Neuron (in vitro differentiated cells): Measurements from ENCODE around the gene IER3.
"Not testable (repeated sequence)": the region's sequence is repeated elsewhere in the genome, so short reads cannot be mapped to it uniquely, and the experiment has no call there.

Source experiments
- H2AFZ ChIP-seq: one replicate; pipeline ENCODE4 v1.6.1; 2013; ENCODE audit warnings: low read depth, mild to moderate bottlenecking, inconsistent platforms, low read length, moderate library complexity
- H3K27me3 ChIP-seq: one replicate; pipeline ENCODE4 v1.6.1; 2013; ENCODE audit warnings: low read length; ENCODE audit not compliant: insufficient read depth
- H3K36me3 ChIP-seq: one replicate; pipeline ENCODE4 v1.6.1; 2013; ENCODE audit warnings: low read length; ENCODE audit not compliant: insufficient read depth
- H3K4me1 ChIP-seq: one replicate; pipeline ENCODE4 v1.6.1; 2013; ENCODE audit warnings: low read length; ENCODE audit not compliant: insufficient read depth
- H3K4me3 ChIP-seq: 2 replicates; pipeline ENCODE4 v1.5.1; 2013; ENCODE audit warnings: mild to moderate bottlenecking, low read length, moderate library complexity
- H3K9me3 ChIP-seq: one replicate; pipeline ENCODE4 v1.6.1; 2013; ENCODE audit warnings: low read length

Gene IER3

GRCh38 chr6:30764490-30765043 is 20.2 kb upstream of the IER3 start:
- not testable (repeated sequence) for H3K4me3 ChIP-seq, H3K36me3 ChIP-seq, H3K27me3 ChIP-seq, H3K9me3 ChIP-seq, H2AFZ ChIP-seq
- peaks cover 30% of the 10 kb centered on the region for H3K4me1 ChIP-seq

- Histone ChIP-seq H3K4me3 (no peak overlapping the region), H3K9me3 (no peaks in the 10 kb centered on the region), H3K36me3 (no peaks in the 10 kb centered on the region), H3K4me1 (peaks cover 22% of the 10 kb centered on the region), H3K27me3 (no peaks in the 10 kb centered on the region), H2AFZ (peak overlapping the region; percentile 58)
These were observed 19.5 kb upstream of the IER3 start for GRCh38 chr6:30763618-30764489.

- H3K36me3 ChIP-seq = no peaks in the 10 kb centered on the region
- peaks cover 19% of the 10 kb centered on the region for H3K4me1 ChIP-seq
- no peaks in the 10 kb centered on the region for H3K9me3 ChIP-seq
- H3K27me3 ChIP-seq = no peaks in the 10 kb centered on the region
- H2AFZ ChIP-seq = peak overlapping the region; percentile 58
- no peak overlapping the region for H3K4me3 ChIP-seq
These were observed 18.8 kb upstream of the IER3 start for GRCh38 chr6:30763155-30763617.

GRCh38 chr6:30761791-30762429 is 17.6 kb upstream of the IER3 start:
- Histone ChIP-seq H3K4me1 (peaks cover 19% of the 10 kb centered on the region), H2AFZ (no peak overlapping the region)

GRCh38 chr6:30760549-30760948 is 16.2 kb upstream of the IER3 start:
- no peak overlapping the region for H3K4me3 ChIP-seq
- no peaks in the 10 kb centered on the region for H3K27me3 ChIP-seq
- H2AFZ ChIP-seq = no peak overlapping the region
- H3K4me1 ChIP-seq = peaks cover 19% of the 10 kb centered on the region
- no peaks in the 10 kb centered on the region for H3K9me3 ChIP-seq
- H3K36me3 ChIP-seq = no peaks in the 10 kb centered on the region

More at GRCh38 chr6:30761791-30762429, 17.6 kb upstream of the IER3 start:
- Histone ChIP-seq H3K9me3 (no peaks in the 10 kb centered on the region), H3K27me3 (no peaks in the 10 kb centered on the region), H3K36me3 (no peaks in the 10 kb centered on the region), H3K4me3 (no peak overlapping the region)

GRCh38 chr6:30759575-30760239 is 15.4 kb upstream of the IER3 start:
- H3K27me3 ChIP-seq = no peaks in the 10 kb centered on the region
- no peaks in the 10 kb centered on the region for H3K9me3 ChIP-seq
- no peak overlapping the region for H2AFZ ChIP-seq
- H3K36me3 ChIP-seq = no peaks in the 10 kb centered on the region
- H3K4me3 ChIP-seq = no peak overlapping the region
- H3K4me1 ChIP-seq = peaks cover 15% of the 10 kb centered on the region

GRCh38 chr6:30757261-30757904 is 13.0 kb upstream of the IER3 start:
- Histone ChIP-seq H2AFZ (no peak overlapping the region), H3K4me1 (no peaks in the 10 kb centered on the region), H3K27me3 (no peaks in the 10 kb centered on the region), H3K4me3 (no peak overlapping the region), H3K9me3 (no peaks in the 10 kb centered on the region), H3K36me3 (no peaks in the 10 kb centered on the region)

- not testable (repeated sequence) for H3K4me3 ChIP-seq, H2AFZ ChIP-seq, H3K36me3 ChIP-seq, H3K27me3 ChIP-seq, H3K9me3 ChIP-seq, H3K4me1 ChIP-seq
These were observed 12.2 kb upstream of the IER3 start for GRCh38 chr6:30756405-30757003.

GRCh38 chr6:30754631-30755030 is 10.3 kb upstream of the IER3 start:
- Histone ChIP-seq H3K9me3 (no peaks in the 10 kb centered on the region), H3K4me3 (no peak overlapping the region), H3K36me3 (no peaks in the 10 kb centered on the region), H3K27me3 (no peaks in the 10 kb centered on the region), H3K4me1 (no peaks in the 10 kb centered on the region), H2AFZ (no peak overlapping the region)

GRCh38 chr6:30752157-30752927 is 8.0 kb upstream of the IER3 start:
- Histone ChIP-seq H3K36me3 (no peaks in the 10 kb centered on the region), H3K4me3 (no peak overlapping the region), H3K4me1 (no peaks in the 10 kb centered on the region), H2AFZ (no peak overlapping the region), H3K9me3 (no peaks in the 10 kb centered on the region), H3K27me3 (no peaks in the 10 kb centered on the region)

GRCh38 chr6:30750379-30750668 is 6.0 kb upstream of the IER3 start:
- no peaks in the 10 kb centered on the region for H3K9me3 ChIP-seq
- no peaks in the 10 kb centered on the region for H3K4me1 ChIP-seq
- no peaks in the 10 kb centered on the region for H3K36me3 ChIP-seq
- H2AFZ ChIP-seq = no peak overlapping the region
- no peak overlapping the region for H3K4me3 ChIP-seq
- no peaks in the 10 kb centered on the region for H3K27me3 ChIP-seq
